ENCODE results near the gene C3. TPM values are rescaled to one million over a fixed set of nuclear protein-coding genes. Genes with fewer than 3 reads are reported as not detected.

The C3 gene
- total and polyA plus RNA-seq, 2 of the 13 experiments (the other 11 are each of a cell fraction or from before 2014, with no cell fraction given): 1,455 to 6,272 TPM

- H3K27me3 ChIP-seq (ENCODE audit: control insufficient read depth in 1 of 2, insufficient read depth in 2 of 2, low read length in 2 of 2): no peaks in the 10 kb centered on the region; a peak in 1 of 5 replicates
- H3K4me1 ChIP-seq (ENCODE audit: insufficient read depth, low read length): peaks cover 51% of the 10 kb centered on the region
- intact Hi-C loops (cut with micrococcal nuclease; ENCODE audit: unreplicated experiment): loop anchor here (2.0 to 10.0 kb wide), 2 partner anchors 16 to 1138 kb away; partner anchors contain the start of genes C3 and PRR36
- H3K9ac ChIP-seq (ENCODE audit: insufficient read depth, low read depth, low read length): peak overlapping the region; percentile 90
- H3K4me2 ChIP-seq (ENCODE audit: low read depth, low read length): peak overlapping the region; percentile 87
- no peak for FAIRE-seq
- H3K4me3 ChIP-seq (replicated peaks in 1 of 3; ENCODE audit: insufficient read depth in 1 of 3, low read depth in 2 of 3, low read length in 3 of 3): peak overlapping the region; percentile 81 to 90 (median 87)
- H2AFZ ChIP-seq (ENCODE audit: low read length): no peak overlapping the region
- no peak for DNase-seq (ENCODE audit: low spot score)
- TSS peak; percentile 68 for BruUV-seq (replicated peaks)
- in situ Hi-C loops (cut with HindIII; ENCODE audit: extremely low pct_ligation_motif_present, low pct_unique_long_range_greater_than_20kb): loop anchor here (5.0 kb wide), 1 partner anchor 125 kb away; no protein-coding TSS in a partner anchor
- POLR2A ChIA-PET: interaction anchor here (0.8 to 5.4 kb wide), 11 partner anchors 8 to 46 kb away, joined by 3 to 278 read pairs (median 5); partner anchors contain the start of gene C3
- peaks cover 9% of the 10 kb centered on the region for H4K20me1 ChIP-seq (ENCODE audit: insufficient read depth, low read length)
- H3K27ac ChIP-seq (ENCODE audit: extremely low read length, insufficient read depth, low read length): peak overlapping the region; percentile 89
- H3K9me3 ChIP-seq (ENCODE audit: low read length): no peaks in the 10 kb centered on the region
- ATAC-seq: peak; percentile 0; the same call in 2 of the 3 replicates
- no CpG with 5 or more reads among the region's 16 CpGs for WGBS (ENCODE audit: low lambda C conversion rate)
- H3K79me2 ChIP-seq (ENCODE audit: insufficient read depth, low read length): peaks cover 30% of the 10 kb centered on the region
- H3K36me3 ChIP-seq (replicated peaks in 1 of 2; ENCODE audit: control insufficient read depth in 1 of 2, insufficient read depth in 2 of 2, low read length in 2 of 2): peaks cover 0 to 2% of the 10 kb centered on the region in 2 experiments; a peak in 2 of 5 replicates
- CTCF ChIA-PET (ENCODE audit: low intra/inter-chr PET ratio, low total read pairs): interaction anchor here (3.1 to 3.4 kb wide), 3 partner anchors 16 to 126 kb away, joined by 17 to 31 read pairs (median 25); no protein-coding TSS in a partner anchor
- peak; percentile 72; the same call in 1 of the 2 replicates for TF ChIP-seq KDM5A (IDR thresholded peaks at IDR 0.05; ENCODE audit: borderline replicate concordance, low read length)
- no peak for TF ChIP-seq DZIP1 (CRISPR knock-in tag; IDR thresholded peaks at IDR 0.05)
- TF ChIP-seq ZBTB34 (CRISPR knock-in tag; IDR thresholded peaks at IDR 0.05): no peak
- TF ChIP-seq ZNF317 (CRISPR knock-in tag; IDR thresholded peaks at IDR 0.05): peak; percentile 30; the same call in 1 of the 2 replicates
- peak; percentile 43; the same call in 1 of the 2 replicates for TF ChIP-seq UBTF (CRISPR knock-in tag; IDR thresholded peaks at IDR 0.05)
- 0 out of 2 replicates have a peak, but pooled peaks have one; percentile 13 for TF ChIP-seq THAP7 (CRISPR knock-in tag; IDR thresholded peaks at IDR 0.05)
- 0 out of 2 replicates have a peak, but pooled peaks have one; percentile 14 for TF ChIP-seq ZNF563 (CRISPR knock-in tag; IDR thresholded peaks at IDR 0.05)
- no peak for TF ChIP-seq NFATC3 (CRISPR knock-in tag; IDR thresholded peaks at IDR 0.05)
- TF ChIP-seq PHF5A (CRISPR knock-in tag; IDR thresholded peaks at IDR 0.05; ENCODE audit: low read depth, unreplicated experiment): peak; percentile 3
- TF ChIP-seq ZNF230 (CRISPR knock-in tag; IDR thresholded peaks at IDR 0.05): 0 out of 2 replicates have a peak, but pooled peaks have one; percentile 9
- TF ChIP-seq ZNF605 (CRISPR knock-in tag; IDR thresholded peaks at IDR 0.05): peak; percentile 61
- 0 out of 2 replicates have a peak, but pooled peaks have one; percentile 9 for TF ChIP-seq TAF1 (CRISPR knock-in tag; IDR thresholded peaks at IDR 0.05)
- TF ChIP-seq YEATS4 (CRISPR knock-in tag; IDR thresholded peaks at IDR 0.05; ENCODE audit: borderline replicate concordance): peak; percentile 1; the same call in 1 of the 2 replicates
- no peak for TF ChIP-seq SAFB2 (CRISPR knock-in tag; IDR thresholded peaks at IDR 0.05; ENCODE audit: borderline replicate concordance, low read depth)
- no peak; the same call in 1 of the 2 replicates for TF ChIP-seq POLR2G (IDR thresholded peaks at IDR 0.05; ENCODE audit: low read depth, low read length)
- TF ChIP-seq ZNF34 (CRISPR knock-in tag; IDR thresholded peaks at IDR 0.05; ENCODE audit: borderline replicate concordance): 0 out of 2 replicates have a peak, but pooled peaks have one; percentile 57
- no peak for TF ChIP-seq FOXC1 (CRISPR knock-in tag; IDR thresholded peaks at IDR 0.05; ENCODE audit: borderline replicate concordance)
These were observed 16.4 kb upstream of the C3 start for GRCh38 chr19:6736917-6737283.
